Left renal cortex interstitium (tissue), 4 donors: ENCODE data around the gene GKN1. TPM values are rescaled to one million over a fixed set of nuclear protein-coding genes. Genes with fewer than 3 reads are reported as not detected.

Experiments
- DNase-seq, 4 donors: peaks; one replicate each; pipeline ENCODE4 v3.0.0-alpha.2; 2013; ENCODE audit warnings: low read depth in 4 of 4, low spot score in 2 of 4, missing footprints in 1 of 4
- polyA plus RNA-seq, 4 donors: library from polyadenylated mRNA; unstranded; fragments of 120-200 nt; gene quantifications; one replicate each; pipeline ENCODE4 v1.2.1, GENCODE V29; 2013; ENCODE audit not compliant: insufficient read length in 4 of 4

Gene GKN1
- polyA plus RNA-seq, result not detected

GRCh38 chr2:68974251-68974650 is at the start of gene GKN1:
TSS of gene GKN1 (plus strand) at chr2:68974636. CDS start at chr2:68974678, 42 bp downstream.
- DNase-seq, result no peak

DNA sequence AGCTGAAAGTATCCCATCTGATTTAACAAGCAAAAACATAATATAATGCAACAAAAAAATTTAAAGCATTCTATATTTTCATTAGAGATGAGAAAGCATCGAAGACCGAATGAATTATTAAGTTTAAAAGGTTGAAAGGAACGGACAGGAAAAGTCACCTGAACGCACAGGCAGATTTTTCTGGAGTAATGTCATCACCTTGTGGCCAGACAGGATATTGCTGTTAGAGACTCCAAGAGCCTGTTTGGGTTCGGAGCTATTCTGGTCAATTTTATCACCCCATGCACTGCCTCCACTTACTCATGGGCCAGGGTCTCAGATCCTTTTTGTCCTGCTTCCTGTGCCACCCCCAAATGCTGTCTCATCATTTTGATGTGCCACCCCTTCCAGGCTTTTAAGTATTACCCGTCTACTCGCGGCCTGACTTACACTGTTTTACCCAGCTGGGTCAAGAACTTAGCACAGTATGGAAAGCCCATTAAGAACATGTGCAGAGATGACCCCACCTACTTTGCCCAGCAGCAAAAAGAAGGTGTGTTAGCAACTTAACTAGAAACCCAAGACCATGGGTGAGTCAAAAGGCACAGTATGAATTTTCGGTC is 49.0 kb upstream of the GKN1 start:
- peak in 2 of 4 donors; percentile 28 to 43 for DNase-seq

GRCh38 chr2:68926796-68927195 is 47.6 kb upstream of the GKN1 start:
- DNase-seq, result no peak

GRCh38 chr2:68931149-68931711 is 43.2 kb upstream of the GKN1 start:
- no peak for DNase-seq

GRCh38 chr2:68931799-68932198 is 42.6 kb upstream of the GKN1 start:
- DNase-seq, result no peak

DNA sequence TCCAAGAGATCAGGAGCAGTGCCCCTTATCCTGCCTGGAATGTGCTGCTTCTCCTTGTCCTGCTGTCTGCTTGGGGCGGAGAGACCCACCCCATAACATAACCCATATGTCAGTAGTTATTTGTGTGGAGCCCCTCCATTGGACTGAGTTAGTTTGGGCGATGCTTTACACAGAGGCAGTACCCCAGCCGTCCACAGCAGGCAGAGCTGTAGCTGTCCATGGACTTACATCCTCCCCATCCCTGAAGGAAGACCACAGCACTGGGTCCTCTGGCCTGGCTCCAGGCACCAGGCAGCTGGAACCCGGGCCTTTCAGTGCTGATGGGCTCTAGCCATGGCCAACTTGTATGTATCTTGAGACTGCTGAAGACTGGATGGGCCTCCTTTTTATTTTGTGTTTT is 42.0 kb upstream of the GKN1 start:
- DNase-seq, result no peak

- no peak for DNase-seq
Measured at GRCh38 chr2:68934021-68934420, 40.4 kb upstream of the GKN1 start.

DNA sequence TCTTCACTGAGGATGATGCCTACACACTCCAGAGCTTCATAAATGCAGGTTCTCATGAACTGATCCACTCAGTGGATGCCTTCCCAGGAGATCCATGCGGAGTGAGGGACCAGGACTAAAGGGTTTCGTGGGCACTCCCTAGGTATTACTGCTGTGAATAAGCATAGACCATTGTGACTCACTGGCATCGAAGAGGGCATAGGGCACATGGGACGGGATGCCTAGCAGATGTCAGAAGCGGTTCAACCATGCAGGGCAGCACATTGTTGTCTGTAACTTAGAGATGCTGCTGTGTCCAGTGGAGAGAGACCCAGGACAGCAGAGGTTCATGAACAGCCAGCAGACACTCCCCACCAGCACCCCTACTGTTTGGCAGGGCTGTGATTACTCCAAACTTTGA is 39.0 kb upstream of the GKN1 start:
- no peak for DNase-seq

DNA sequence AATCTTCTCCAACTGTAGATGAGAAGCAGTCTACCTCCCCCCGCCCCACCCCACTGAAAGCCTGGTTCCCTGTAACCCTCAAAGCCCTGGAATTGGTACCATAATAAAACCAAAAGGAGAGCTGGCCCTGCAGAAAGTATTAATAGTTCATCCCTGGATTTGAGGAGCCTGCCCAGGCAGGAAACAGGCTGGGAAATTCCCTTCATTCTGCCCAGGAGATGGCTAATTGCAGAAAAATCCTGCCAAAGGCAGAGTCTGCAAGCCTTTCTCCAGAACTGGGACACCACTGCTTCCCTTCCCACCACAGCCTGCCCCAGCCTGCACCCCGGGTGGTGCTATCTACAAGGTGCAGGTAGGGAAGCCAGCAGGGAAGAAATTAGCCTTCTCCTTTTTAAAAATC is 38.0 kb upstream of the GKN1 start:
- DNase-seq, result no peak

DNA sequence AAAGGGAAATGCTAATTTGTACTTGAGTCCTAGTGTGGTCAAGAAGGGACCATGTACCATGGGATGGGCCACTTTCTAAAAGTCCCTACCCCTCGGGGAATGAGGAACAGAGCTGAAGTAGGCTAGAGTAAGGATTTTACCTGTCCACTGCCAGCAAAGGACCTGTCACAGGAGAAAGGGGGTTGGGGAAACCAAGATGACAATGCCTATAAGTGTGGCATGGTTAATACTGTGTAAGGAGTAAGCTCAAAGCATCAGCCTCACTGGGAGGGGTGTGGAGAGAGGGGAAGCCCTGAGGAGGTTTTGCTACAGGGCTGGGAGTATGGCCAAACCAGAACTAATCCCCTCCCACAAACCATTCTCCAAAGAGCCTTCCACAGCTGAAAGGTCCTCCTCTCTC is 37.5 kb upstream of the GKN1 start:
- no peak for DNase-seq

DNA sequence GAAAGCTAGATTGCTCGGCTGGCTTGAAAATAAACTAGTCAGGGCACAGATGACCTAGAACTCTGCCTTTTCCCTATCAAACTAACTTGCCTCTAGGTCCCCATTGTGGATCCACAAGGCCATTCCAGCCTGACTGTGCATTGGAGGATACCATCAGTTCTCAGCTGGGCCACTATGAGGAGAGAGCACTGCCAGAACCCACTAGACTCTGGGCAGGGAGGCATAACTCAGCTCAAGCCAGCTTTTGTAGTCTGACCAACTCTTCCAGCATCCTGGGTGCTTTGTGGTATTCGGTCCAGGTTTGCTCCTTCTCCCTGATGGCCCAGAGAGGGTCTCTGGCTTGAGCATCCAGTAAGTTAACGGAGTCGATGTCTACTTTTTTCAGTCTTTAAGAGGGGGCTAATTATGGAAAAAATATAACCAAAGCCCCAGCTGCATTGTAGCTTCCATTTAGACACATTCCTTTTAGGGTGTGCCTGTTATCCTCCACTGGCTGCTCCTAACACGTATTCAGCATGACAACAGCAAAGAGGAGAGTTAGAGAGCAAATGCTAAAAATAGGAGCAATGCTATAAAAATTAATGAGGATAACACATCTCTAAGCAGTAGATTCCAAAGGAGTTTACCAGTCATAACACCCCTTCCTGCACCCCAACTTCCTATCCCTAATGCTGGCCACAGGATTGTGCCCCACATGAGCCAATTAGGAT is 36.9 kb upstream of the GKN1 start:
- no peak for DNase-seq

GRCh38 chr2:68938938-68939337 is 35.5 kb upstream of the GKN1 start:
- no peak for DNase-seq

GRCh38 chr2:68939962-68940361 is 34.5 kb upstream of the GKN1 start:
- no peak for DNase-seq

DNA sequence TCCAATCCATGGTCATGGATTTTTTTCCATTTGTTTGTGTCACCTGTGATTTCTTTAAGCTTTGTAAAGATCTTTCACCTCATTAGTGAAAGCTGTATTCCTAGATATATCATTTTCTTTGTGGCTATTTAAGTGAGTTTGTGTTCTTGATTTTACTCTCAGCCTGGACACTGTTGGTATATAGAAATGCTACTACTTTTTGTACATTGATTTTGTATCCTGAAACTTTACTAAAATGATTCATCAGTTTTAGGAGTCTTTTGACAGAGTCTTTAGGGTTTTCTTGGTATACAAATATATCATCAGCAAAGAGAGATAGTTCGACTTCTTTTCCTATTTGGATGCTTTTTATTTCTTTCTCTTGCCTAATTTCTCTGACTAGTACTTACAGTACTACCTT is 34.1 kb upstream of the GKN1 start:
- no peak for DNase-seq

GRCh38 chr2:68942827-68943226 is 31.6 kb upstream of the GKN1 start:
- DNase-seq, result no peak

GRCh38 chr2:68943581-68944568 is 30.6 kb upstream of the GKN1 start:
- DNase-seq, result peak; percentile 60 to 80 (median 69)

GRCh38 chr2:68946117-68946516 is 28.3 kb upstream of the GKN1 start:
- DNase-seq, result no peak

- DNase-seq, result no peak
Measured at GRCh38 chr2:68948710-68949109, 25.7 kb upstream of the GKN1 start.

DNA sequence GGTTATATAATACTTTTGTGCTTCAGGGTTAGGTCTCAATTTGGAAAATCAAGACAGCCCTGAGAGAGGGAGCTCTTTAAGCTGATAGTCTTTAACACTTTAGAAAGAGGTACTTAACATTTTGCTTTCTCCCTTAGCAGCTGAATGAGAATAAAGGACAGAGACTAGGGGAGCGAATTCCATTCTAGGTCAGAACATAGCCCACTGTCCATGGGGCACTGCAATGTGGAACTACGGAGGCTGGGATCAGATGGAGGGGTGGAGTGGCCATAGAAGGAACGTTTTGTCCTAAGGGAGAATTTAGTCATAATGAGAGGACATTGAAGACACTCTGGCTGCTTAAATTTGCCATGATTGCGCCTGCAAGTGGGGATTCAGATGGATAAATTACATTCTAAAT is 22.5 kb upstream of the GKN1 start:
- no peak for DNase-seq

DNA sequence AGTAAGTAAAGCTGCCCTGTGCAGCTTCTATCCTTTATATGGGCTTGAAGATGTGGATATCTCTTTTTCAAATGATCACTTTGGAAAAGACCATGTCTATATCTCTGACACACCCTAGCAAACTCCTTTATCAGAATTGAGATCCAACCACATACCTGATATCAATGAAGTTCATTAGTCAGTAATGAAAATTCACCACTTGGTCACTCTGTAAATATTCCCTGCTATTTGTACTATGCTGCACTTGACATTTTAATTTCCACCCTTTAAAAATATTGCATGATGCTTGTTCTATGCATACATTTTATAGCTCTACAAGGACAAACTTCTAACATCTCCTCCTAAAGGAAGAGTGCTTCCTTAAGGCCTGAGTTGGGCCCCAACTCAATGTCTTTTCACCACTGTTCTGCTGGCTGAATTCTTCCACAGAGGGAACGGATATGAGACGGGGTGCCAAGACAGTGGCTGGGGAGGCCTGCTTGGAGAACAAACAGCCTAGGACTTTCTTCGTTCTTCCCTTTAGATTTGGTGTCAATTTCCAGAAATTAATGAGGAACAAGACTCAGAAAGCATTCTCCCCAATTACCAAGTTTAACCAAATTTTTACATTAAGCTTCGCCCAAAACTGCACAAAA is 21.4 kb upstream of the GKN1 start, which contains the start of gene GKN2:
GKN2 (minus strand) TSS at position 7 of the 635 bp plus-strand sequence. CDS start 32 bp downstream, outside the sequence.
- no peak for DNase-seq
